Neural cell (in vitro differentiated cells): ENCODE data around the gene CLSTN2. TPM values are rescaled to one million over a fixed set of nuclear protein-coding genes. Genes with fewer than 3 reads are reported as not detected.

Experiments
- H2AFZ ChIP-seq: fragments of 200-600, 300-800 bp; sonication (generic), shearing (Covaris generic); 2 replicates; pipeline ENCODE4 v1.6.0; 2014; ENCODE audit warnings: low read depth, mild to moderate bottlenecking, antibody characterized with exemption, low read length, moderate library complexity
- H3F3A ChIP-seq: fragments of 200-600 bp; shearing (Covaris generic); 2 replicates; pipeline ENCODE4 v1.6.1; 2016; ENCODE audit warnings: mild to moderate bottlenecking, moderate library complexity, mixed read lengths, antibody characterized with exemption, low read length; ENCODE audit not compliant: insufficient read depth, poor library complexity, severe bottlenecking
- H3K27ac ChIP-seq: fragments of 200-600, 300-800 bp; sonication (generic), shearing (Covaris generic); 2 replicates; pipeline ENCODE4 v1.5.1; 2014; ENCODE audit warnings: mild to moderate bottlenecking, low read length, moderate library complexity
- H3K27me3 ChIP-seq: fragments of 300-800, 200-600 bp; sonication (generic), shearing (Covaris generic); 2 replicates; pipeline ENCODE4 v1.6.0; 2014; ENCODE audit warnings: mild to moderate bottlenecking, low read depth, low read length, moderate library complexity; ENCODE audit not compliant: insufficient read depth
- H3K36me3 ChIP-seq: fragments of 300-800, 200-600 bp; sonication (generic), shearing (Covaris generic); 2 replicates; pipeline ENCODE4 v1.5.1; 2014; ENCODE audit warnings: mild to moderate bottlenecking, antibody characterized with exemption, low read length, moderate library complexity; ENCODE audit not compliant: insufficient read depth
- H3K4me2 ChIP-seq: fragments of 300-800, 200-600 bp; sonication (generic), shearing (Covaris generic); 2 replicates; pipeline ENCODE4 v1.6.0; 2014; ENCODE audit warnings: mild to moderate bottlenecking, low read length
- H3K4me3 ChIP-seq: fragments of 300-800, 200-600 bp; sonication (generic), shearing (Covaris generic); 2 replicates; pipeline ENCODE4 v1.5.1; 2014; ENCODE audit warnings: mild to moderate bottlenecking, low read length, moderate library complexity
- H3K79me2 ChIP-seq: fragments of 200-600 bp; shearing (Covaris generic); replicated peaks from 2 replicates; pipeline ENCODE4 v1.6.0; 2014; ENCODE audit warnings: mild to moderate bottlenecking, low read length, moderate library complexity; ENCODE audit not compliant: insufficient read depth
- H3K9ac ChIP-seq: fragments of 300-800, 200-600 bp; sonication (generic), shearing (Covaris generic); 2 replicates; pipeline ENCODE4 v1.6.1; 2016; ENCODE audit warnings: mild to moderate bottlenecking, low read length, mixed read lengths
- H3K9me2 ChIP-seq: fragments of 200-600 bp; shearing (Covaris generic); 2 replicates; pipeline ENCODE4 v1.6.1; 2016; ENCODE audit warnings: mild to moderate bottlenecking, low read length, mixed read lengths; ENCODE audit not compliant: insufficient read depth
- H3K9me3 ChIP-seq: fragments of 200-600, 300-800 bp; sonication (generic), shearing (Covaris generic); 2 replicates; pipeline ENCODE4 v1.6.1; 2016; ENCODE audit warnings: mild to moderate bottlenecking, mixed run types, low read length, moderate library complexity, mixed read lengths
- H4K20me1 ChIP-seq: fragments of 200-600 bp; shearing (Covaris generic); 2 replicates; pipeline ENCODE4 v1.6.1; 2016; ENCODE audit warnings: mild to moderate bottlenecking, mixed run types; ENCODE audit not compliant: insufficient read depth
- EP300 ChIP-seq: fragments of 450-650 bp; conservative IDR thresholded peaks from 2 replicates; pipeline ENCODE4 v1.6.1; 2014; ENCODE audit warnings: antibody characterized with exemption, mild to moderate bottlenecking, moderate library complexity; ENCODE audit not compliant: poor library complexity, severe bottlenecking
- EZH2 ChIP-seq: fragments of 200-600, 300-800 bp; shearing (Covaris generic), sonication (generic); IDR thresholded peaks from 2 replicates; pipeline ENCODE4 v1.6.1; 2014; ENCODE audit warnings: antibody characterized with exemption, low read length, borderline replicate concordance, mild to moderate bottlenecking; ENCODE audit not compliant: insufficient read depth, poor library complexity, severe bottlenecking
- MXI1 ChIP-seq: fragments of 450-650 bp; conservative IDR thresholded peaks from 2 replicates; pipeline ENCODE4 v1.6.1; 2014; ENCODE audit warnings: antibody characterized with exemption, mild to moderate bottlenecking; ENCODE audit not compliant: poor library complexity, severe bottlenecking
- POLR2AphosphoS5 ChIP-seq: IDR thresholded peaks from 2 replicates; pipeline ENCODE4 v1.6.1; 2012
- RAD21 ChIP-seq: fragments of 450-650 bp; conservative IDR thresholded peaks from 2 replicates; pipeline ENCODE4 v1.6.1; 2014; ENCODE audit warnings: antibody characterized with exemption, mild to moderate bottlenecking, moderate library complexity
- SMC3 ChIP-seq: fragments of 450-650 bp; conservative IDR thresholded peaks from 2 replicates; pipeline ENCODE4 v1.6.1; 2014; ENCODE audit warnings: antibody characterized with exemption, mild to moderate bottlenecking, moderate library complexity; ENCODE audit not compliant: poor library complexity
- TAF1 ChIP-seq: IDR thresholded peaks from 2 replicates; pipeline ENCODE4 v1.6.1; 2012; ENCODE audit warnings: low read depth
- polyA plus RNA-seq: library from polyadenylated mRNA; depleted of rRNA; stranded (reverse); fragments of >200 nt; gene quantifications from 2 replicates; pipeline ENCODE4 v1.2.3, GENCODE V29; 2014
- TF ChIP-seq, protein P1 (sequence below): fragments of 450-650 bp; IDR thresholded peaks from 2 replicates; pipeline ENCODE4 v1.5.1; 2014; ENCODE audit warnings: antibody characterized with exemption, mild to moderate bottlenecking, moderate library complexity; ENCODE audit not compliant: poor library complexity, severe bottlenecking
- TF ChIP-seq, protein P2 (sequence below): IDR thresholded peaks from 2 replicates; pipeline ENCODE4 v1.6.1; 2012; ENCODE audit warnings: borderline replicate concordance

The CLSTN2 gene
- polyA plus RNA-seq, 1 donor from 2014 or later: 10.7 TPM

DNA sequence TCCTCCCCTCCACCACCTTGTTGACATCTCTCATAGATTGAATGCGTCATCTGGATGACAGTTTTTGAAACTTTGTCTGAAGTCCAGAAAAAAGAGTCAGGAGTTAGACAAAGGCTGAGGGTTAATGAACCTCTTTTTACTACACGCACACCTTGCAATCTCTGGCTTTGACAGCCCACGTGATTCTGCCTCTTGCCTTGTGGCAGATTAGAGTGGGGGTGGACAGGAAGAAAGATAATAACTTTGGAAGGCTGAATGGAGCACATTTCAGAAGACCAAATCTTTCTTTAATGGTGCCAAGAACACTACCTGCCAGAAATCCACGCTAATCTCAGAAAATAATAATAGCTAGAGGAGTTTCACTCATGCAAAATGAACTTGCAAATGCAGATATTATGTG is 415.0 kb downstream of the CLSTN2 start:
- H3K27ac ChIP-seq: no peak overlapping the region

DNA sequence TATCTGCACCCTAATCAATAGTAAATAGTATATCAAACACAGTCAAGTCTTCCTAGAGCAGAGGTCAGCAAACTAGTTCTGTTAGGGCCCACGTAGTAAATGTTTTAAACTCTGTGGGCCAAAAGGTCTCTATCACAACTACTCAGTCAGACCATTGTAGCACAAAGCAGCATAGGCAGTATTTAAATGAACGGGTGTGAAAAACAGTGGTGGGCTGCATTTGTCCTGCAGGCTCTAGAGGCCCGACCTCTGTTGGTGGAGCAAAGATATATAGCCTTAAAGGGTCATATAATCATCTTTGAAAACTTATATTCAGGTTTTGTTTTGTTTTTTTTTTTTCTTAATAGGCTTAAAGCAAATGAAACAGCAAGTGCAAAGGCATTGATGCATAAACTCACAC is 416.5 kb downstream of the CLSTN2 start:
- no peaks in the 10 kb centered on the region for H3K36me3 ChIP-seq

More for the DNA sequence above, 415.0 kb downstream of the CLSTN2 start:
- Histone ChIP-seq H4K20me1 (no peaks in the 10 kb centered on the region), H3K36me3 (no peaks in the 10 kb centered on the region), H2AFZ (no peak overlapping the region), H3F3A (no peaks in the 10 kb centered on the region), H3K4me3 (no peak overlapping the region), H3K27me3 (no peaks in the 10 kb centered on the region), H3K9me3 (no peaks in the 10 kb centered on the region), H3K9ac (no peak overlapping the region), H3K4me2 (no peak overlapping the region), H3K9me2 (no peaks in the 10 kb centered on the region), H3K79me2 (no peaks in the 10 kb centered on the region)
- no peak for TF ChIP-seq EP300
- TF ChIP-seq, protein P1, sequence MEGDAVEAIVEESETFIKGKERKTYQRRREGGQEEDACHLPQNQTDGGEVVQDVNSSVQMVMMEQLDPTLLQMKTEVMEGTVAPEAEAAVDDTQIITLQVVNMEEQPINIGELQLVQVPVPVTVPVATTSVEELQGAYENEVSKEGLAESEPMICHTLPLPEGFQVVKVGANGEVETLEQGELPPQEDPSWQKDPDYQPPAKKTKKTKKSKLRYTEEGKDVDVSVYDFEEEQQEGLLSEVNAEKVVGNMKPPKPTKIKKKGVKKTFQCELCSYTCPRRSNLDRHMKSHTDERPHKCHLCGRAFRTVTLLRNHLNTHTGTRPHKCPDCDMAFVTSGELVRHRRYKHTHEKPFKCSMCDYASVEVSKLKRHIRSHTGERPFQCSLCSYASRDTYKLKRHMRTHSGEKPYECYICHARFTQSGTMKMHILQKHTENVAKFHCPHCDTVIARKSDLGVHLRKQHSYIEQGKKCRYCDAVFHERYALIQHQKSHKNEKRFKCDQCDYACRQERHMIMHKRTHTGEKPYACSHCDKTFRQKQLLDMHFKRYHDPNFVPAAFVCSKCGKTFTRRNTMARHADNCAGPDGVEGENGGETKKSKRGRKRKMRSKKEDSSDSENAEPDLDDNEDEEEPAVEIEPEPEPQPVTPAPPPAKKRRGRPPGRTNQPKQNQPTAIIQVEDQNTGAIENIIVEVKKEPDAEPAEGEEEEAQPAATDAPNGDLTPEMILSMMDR: no peak
- no peak for TF ChIP-seq MXI1
- no peak for TF ChIP-seq SMC3
- TF ChIP-seq RAD21: no peak
- no peak for TF ChIP-seq TAF1
- no peak for TF ChIP-seq POLR2AphosphoS5
- TF ChIP-seq, protein P2, sequence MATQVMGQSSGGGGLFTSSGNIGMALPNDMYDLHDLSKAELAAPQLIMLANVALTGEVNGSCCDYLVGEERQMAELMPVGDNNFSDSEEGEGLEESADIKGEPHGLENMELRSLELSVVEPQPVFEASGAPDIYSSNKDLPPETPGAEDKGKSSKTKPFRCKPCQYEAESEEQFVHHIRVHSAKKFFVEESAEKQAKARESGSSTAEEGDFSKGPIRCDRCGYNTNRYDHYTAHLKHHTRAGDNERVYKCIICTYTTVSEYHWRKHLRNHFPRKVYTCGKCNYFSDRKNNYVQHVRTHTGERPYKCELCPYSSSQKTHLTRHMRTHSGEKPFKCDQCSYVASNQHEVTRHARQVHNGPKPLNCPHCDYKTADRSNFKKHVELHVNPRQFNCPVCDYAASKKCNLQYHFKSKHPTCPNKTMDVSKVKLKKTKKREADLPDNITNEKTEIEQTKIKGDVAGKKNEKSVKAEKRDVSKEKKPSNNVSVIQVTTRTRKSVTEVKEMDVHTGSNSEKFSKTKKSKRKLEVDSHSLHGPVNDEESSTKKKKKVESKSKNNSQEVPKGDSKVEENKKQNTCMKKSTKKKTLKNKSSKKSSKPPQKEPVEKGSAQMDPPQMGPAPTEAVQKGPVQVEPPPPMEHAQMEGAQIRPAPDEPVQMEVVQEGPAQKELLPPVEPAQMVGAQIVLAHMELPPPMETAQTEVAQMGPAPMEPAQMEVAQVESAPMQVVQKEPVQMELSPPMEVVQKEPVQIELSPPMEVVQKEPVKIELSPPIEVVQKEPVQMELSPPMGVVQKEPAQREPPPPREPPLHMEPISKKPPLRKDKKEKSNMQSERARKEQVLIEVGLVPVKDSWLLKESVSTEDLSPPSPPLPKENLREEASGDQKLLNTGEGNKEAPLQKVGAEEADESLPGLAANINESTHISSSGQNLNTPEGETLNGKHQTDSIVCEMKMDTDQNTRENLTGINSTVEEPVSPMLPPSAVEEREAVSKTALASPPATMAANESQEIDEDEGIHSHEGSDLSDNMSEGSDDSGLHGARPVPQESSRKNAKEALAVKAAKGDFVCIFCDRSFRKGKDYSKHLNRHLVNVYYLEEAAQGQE: no peak
- no peak for TF ChIP-seq EZH2

More for the DNA sequence above, 416.5 kb downstream of the CLSTN2 start:
- H3K27ac ChIP-seq: no peak overlapping the region
- H3K79me2 ChIP-seq: no peaks in the 10 kb centered on the region
- H3K4me3 ChIP-seq: no peak overlapping the region
- H3K9ac ChIP-seq: no peak overlapping the region
- no peaks in the 10 kb centered on the region for H3K9me3 ChIP-seq
- no peak overlapping the region for H3K4me2 ChIP-seq
- H3K27me3 ChIP-seq: no peaks in the 10 kb centered on the region
- H2AFZ ChIP-seq: no peak overlapping the region
- H3K9me2 ChIP-seq: no peaks in the 10 kb centered on the region
- H4K20me1 ChIP-seq: no peaks in the 10 kb centered on the region
- H3F3A ChIP-seq: no peaks in the 10 kb centered on the region
- TF ChIP-seq, protein P1: no peak
- TF ChIP-seq TAF1 (no peak), EZH2 (no peak), MXI1 (no peak), SMC3 (no peak), RAD21 (no peak), POLR2AphosphoS5 (no peak), EP300 (no peak)
- TF ChIP-seq, protein P2: no peak
